HG03342 (cell line): ENCODE results near the gene ACO2.
A peak's percentile ranks its signal among the peaks of the same experiment; 100 is the strongest.
"Not testable (repeated sequence)": the region's sequence is repeated elsewhere in the genome, so short reads cannot be mapped to it uniquely, and the experiment has no call there.

Experiments
- ATAC-seq: cut with Tn5 transposase; IDR thresholded peaks from one replicate; pipeline ENCODE4 v1.9.1; 2021; ENCODE audit warnings: mild to moderate bottlenecking, moderate library complexity; ENCODE audit not compliant: unreplicated experiment

The ACO2 gene

GRCh38 chr22:41535244-41535643, 66.3 kb downstream of the ACO2 start:
- no peak for ATAC-seq

GRCh38 chr22:41537203-41537602, 68.3 kb downstream of the ACO2 start:
- ATAC-seq: no peak

GRCh38 chr22:41538583-41538982, 69.7 kb downstream of the ACO2 start:
- ATAC-seq: no peak

- no peak for ATAC-seq
Measured at GRCh38 chr22:41539146-41540005, 70.5 kb downstream of the ACO2 start.

GRCh38 chr22:41540006-41540315, 71.0 kb downstream of the ACO2 start:
- ATAC-seq: no peak

GRCh38 chr22:41540365-41540764, 71.4 kb downstream of the ACO2 start:
- ATAC-seq: no peak

GRCh38 chr22:41541484-41541883, 72.6 kb downstream of the ACO2 start:
- ATAC-seq: no peak

GRCh38 chr22:41542224-41542623, 73.3 kb downstream of the ACO2 start:
- no peak for ATAC-seq

GRCh38 chr22:41543854-41544670, 75.1 kb downstream of the ACO2 start, which contains the start of gene POLR3H:
TSS of gene POLR3H (minus strand) at chr22:41544470. CDS start at chr22:41544101, 369 bp downstream.
- ATAC-seq: peak; percentile 89

GRCh38 chr22:41544671-41545476, 76.0 kb downstream of the ACO2 start:
- no peak for ATAC-seq

GRCh38 chr22:41548830-41549211, 79.9 kb downstream of the ACO2 start:
- no peak for ATAC-seq

- no peak for ATAC-seq
Measured at GRCh38 chr22:41550952-41551491, 82.1 kb downstream of the ACO2 start.

- ATAC-seq: no peak
Measured at GRCh38 chr22:41551877-41552582, 83.1 kb downstream of the ACO2 start.

GRCh38 chr22:41555325-41555982, 86.5 kb downstream of the ACO2 start:
- ATAC-seq: no peak

GRCh38 chr22:41556561-41556960, 87.6 kb downstream of the ACO2 start:
- ATAC-seq: no peak

GRCh38 chr22:41557401-41558240, 88.7 kb downstream of the ACO2 start:
- ATAC-seq: no peak

GRCh38 chr22:41558241-41558630, 89.3 kb downstream of the ACO2 start:
- not testable (repeated sequence) for ATAC-seq

- ATAC-seq: no peak
Measured at GRCh38 chr22:41560095-41560471, 91.2 kb downstream of the ACO2 start.

- ATAC-seq: no peak
Measured at GRCh38 chr22:41561335-41561734, 92.4 kb downstream of the ACO2 start.
